SK-N-SH treated with all-trans-retinoic acid at 6 μM for 48 hours (cell line): ENCODE measurements around the gene EPN2.

Experiments
- ATAC-seq: fragments of 200-7000 bp; cut with Tn5 transposase; 3 replicates; pipeline ENCODE4 v1.9.1; 2020; ENCODE audit warnings: mild to moderate bottlenecking, moderate library complexity
- ARNTL ChIP-seq: fragments of 450-650 bp; formaldehyde crosslinking; IDR thresholded peaks from 2 replicates; pipeline ENCODE4 v1.5.0; 2020; ENCODE audit warnings: low read depth, mild to moderate bottlenecking, moderate library complexity, borderline replicate concordance
- BACH2 ChIP-seq: fragments of 250-450 bp; sonication (Bioruptor Pico); IDR thresholded peaks from 2 replicates; pipeline ENCODE4 v1.9.0; 2021; ENCODE audit warnings: mild to moderate bottlenecking, borderline replicate concordance
- CREB5 ChIP-seq: fragments of 250-450 bp; sonication (Bioruptor Pico); IDR thresholded peaks from 2 replicates; pipeline ENCODE4 v1.5.1; 2020; ENCODE audit warnings: low read depth, mild to moderate bottlenecking, moderate library complexity
- CSDC2 ChIP-seq: fragments of 250-450 bp; sonication (Bioruptor Pico); IDR thresholded peaks from 2 replicates; pipeline ENCODE4 v1.5.0; 2020; ENCODE audit warnings: mild to moderate bottlenecking, moderate library complexity
- CSRNP3 ChIP-seq: fragments of 250-450 bp; sonication (Bioruptor Pico); IDR thresholded peaks from 2 replicates; pipeline ENCODE4 v1.5.1; 2021; ENCODE audit warnings: mild to moderate bottlenecking, moderate library complexity
- ESRRG ChIP-seq: fragments of 250-450 bp; sonication (Bioruptor Pico); IDR thresholded peaks from 2 replicates; pipeline ENCODE4 v1.6.1; 2021; ENCODE audit warnings: mild to moderate bottlenecking
- GLIS3 ChIP-seq: fragments of 250-450 bp; sonication (Bioruptor Pico); IDR thresholded peaks from 2 replicates; pipeline ENCODE4 v1.5.0; 2020; ENCODE audit warnings: mild to moderate bottlenecking, moderate library complexity
- ISL1 ChIP-seq: fragments of 250-450 bp; sonication (Bioruptor Pico); IDR thresholded peaks from 2 replicates; pipeline ENCODE4 v2.1.2; 2022; ENCODE audit warnings: mild to moderate bottlenecking, moderate library complexity
- OSR1 ChIP-seq: fragments of 250-450 bp; sonication (Bioruptor Pico); IDR thresholded peaks from 2 replicates; pipeline ENCODE4 v1.8.0; 2022; ENCODE audit warnings: moderate library complexity, mild to moderate bottlenecking, inconsistent platforms
- PATZ1 ChIP-seq: fragments of 250-450 bp; sonication (Bioruptor Pico); IDR thresholded peaks from 2 replicates; pipeline ENCODE4 v1.8.0; 2020; ENCODE audit warnings: mild to moderate bottlenecking, moderate library complexity, borderline replicate concordance
- POU6F1 ChIP-seq: fragments of 250-450 bp; sonication (Bioruptor Pico); IDR thresholded peaks from 2 replicates; pipeline ENCODE4 v1.8.0; 2021; ENCODE audit warnings: low read depth, mild to moderate bottlenecking, moderate library complexity, borderline replicate concordance
- PPARA ChIP-seq: fragments of 250-450 bp; sonication (Bioruptor Pico); IDR thresholded peaks from 2 replicates; pipeline ENCODE4 v1.5.0; 2020; ENCODE audit warnings: mild to moderate bottlenecking, borderline replicate concordance
- RARB ChIP-seq: fragments of 250-450 bp; sonication (Bioruptor Pico); IDR thresholded peaks from 2 replicates; pipeline ENCODE4 v1.8.0; 2021; ENCODE audit warnings: mild to moderate bottlenecking, moderate library complexity
- SNAI2 ChIP-seq: fragments of 250-450 bp; sonication (Bioruptor Pico); IDR thresholded peaks from 2 replicates; pipeline ENCODE4 v1.5.0; 2020; ENCODE audit warnings: mild to moderate bottlenecking, moderate library complexity
- TCF4 ChIP-seq: fragments of 250-450 bp; sonication (Bioruptor Pico); IDR thresholded peaks from 2 replicates; pipeline ENCODE4 v1.8.0; 2021; ENCODE audit warnings: mild to moderate bottlenecking, moderate library complexity, borderline replicate concordance
- TOX ChIP-seq: fragments of 250-450 bp; sonication (Bioruptor Pico); IDR thresholded peaks from 2 replicates; pipeline ENCODE4 v1.8.0; 2021; ENCODE audit warnings: mild to moderate bottlenecking, moderate library complexity, borderline replicate concordance
- TSHZ2 ChIP-seq: fragments of 250-450 bp; sonication (Bioruptor Pico); IDR thresholded peaks from 2 replicates; pipeline ENCODE4 v1.5.0; 2020; ENCODE audit warnings: mild to moderate bottlenecking, moderate library complexity
- ZC3H10 ChIP-seq: fragments of 250-450 bp; sonication (Bioruptor Pico); IDR thresholded peaks from 2 replicates; pipeline ENCODE4 v1.5.1; 2021; ENCODE audit warnings: mild to moderate bottlenecking, moderate library complexity
- ZFP3 ChIP-seq: fragments of 250-450 bp; sonication (Bioruptor Pico); IDR thresholded peaks from 2 replicates; pipeline ENCODE4 v1.5.0; 2020; ENCODE audit warnings: mild to moderate bottlenecking, moderate library complexity
- ZFP30 ChIP-seq: fragments of 450-650 bp; formaldehyde crosslinking; IDR thresholded peaks from 2 replicates; pipeline ENCODE4 v1.5.0; 2022; ENCODE audit warnings: mild to moderate bottlenecking, moderate library complexity
- ZNF565 ChIP-seq: fragments of 450-650 bp; formaldehyde crosslinking; conservative IDR thresholded peaks from 2 replicates; pipeline ENCODE4 v1.5.0; 2020; ENCODE audit warnings: low read depth, mild to moderate bottlenecking, moderate library complexity
- ZNF70 ChIP-seq: fragments of 450-650 bp; formaldehyde crosslinking; IDR thresholded peaks from 2 replicates; pipeline ENCODE4 v1.5.0; 2020; ENCODE audit warnings: mild to moderate bottlenecking, moderate library complexity
- ZNF8 ChIP-seq: fragments of 450-650 bp; formaldehyde crosslinking; IDR thresholded peaks from 2 replicates; pipeline ENCODE4 v1.5.0; 2020; ENCODE audit warnings: mild to moderate bottlenecking, moderate library complexity

Gene EPN2

GRCh38 chr17:19333132-19333440, 95.9 kb downstream of the EPN2 start:
- no peak for ATAC-seq
- no peak for TF ChIP-seq ESRRG (CRISPR knock-in tag)
- no peak for TF ChIP-seq ZNF70
- no peak for TF ChIP-seq GLIS3 (CRISPR knock-in tag)
- TF ChIP-seq TSHZ2 (CRISPR knock-in tag), result no peak
- no peak for TF ChIP-seq CSRNP3 (CRISPR knock-in tag)
- TF ChIP-seq TOX (CRISPR knock-in tag), result no peak
- no peak for TF ChIP-seq CREB5
- TF ChIP-seq BACH2 (CRISPR knock-in tag), result no peak
- no peak for TF ChIP-seq PATZ1
- no peak for TF ChIP-seq SNAI2 (CRISPR knock-in tag)
- TF ChIP-seq ZFP3 (CRISPR knock-in tag), result no peak
- no peak for TF ChIP-seq OSR1 (CRISPR knock-in tag)
- TF ChIP-seq RARB (CRISPR knock-in tag), result no peak
- no peak for TF ChIP-seq ZFP30 (CRISPR knock-in tag)
- no peak for TF ChIP-seq CSDC2 (CRISPR knock-in tag)
- TF ChIP-seq ZNF8 (CRISPR knock-in tag), result no peak

GRCh38 chr17:19333736-19334290, 96.6 kb downstream of the EPN2 start:
- TF ChIP-seq POU6F1 (CRISPR knock-in tag) (no peak), ZC3H10 (CRISPR knock-in tag) (no peak), BACH2 (CRISPR knock-in tag) (no peak), PPARA (CRISPR knock-in tag) (no peak), CSDC2 (CRISPR knock-in tag) (no peak), PATZ1 (no peak), GLIS3 (CRISPR knock-in tag) (no peak), TCF4 (no peak), TSHZ2 (CRISPR knock-in tag) (no peak), ISL1 (CRISPR knock-in tag) (no peak), ZFP3 (CRISPR knock-in tag) (no peak), ZFP30 (CRISPR knock-in tag) (no peak), ZNF70 (no peak), ARNTL (no peak), RARB (CRISPR knock-in tag) (no peak), SNAI2 (CRISPR knock-in tag) (no peak), ZNF8 (CRISPR knock-in tag) (no peak), ZNF565 (no peak)
- no peak for ATAC-seq
